HG03565 (cell line): Measurements from ENCODE around the gene C1QTNF2.
"Not testable (repeated sequence)": the region's sequence is repeated elsewhere in the genome, so short reads cannot be mapped to it uniquely, and the experiment has no call there.

Experiments
- ATAC-seq: cut with Tn5 transposase; IDR thresholded peaks from one replicate; pipeline ENCODE4 v1.9.1; 2021; ENCODE audit warnings: mild to moderate bottlenecking, moderate library complexity; ENCODE audit not compliant: unreplicated experiment

The C1QTNF2 gene

DNA sequence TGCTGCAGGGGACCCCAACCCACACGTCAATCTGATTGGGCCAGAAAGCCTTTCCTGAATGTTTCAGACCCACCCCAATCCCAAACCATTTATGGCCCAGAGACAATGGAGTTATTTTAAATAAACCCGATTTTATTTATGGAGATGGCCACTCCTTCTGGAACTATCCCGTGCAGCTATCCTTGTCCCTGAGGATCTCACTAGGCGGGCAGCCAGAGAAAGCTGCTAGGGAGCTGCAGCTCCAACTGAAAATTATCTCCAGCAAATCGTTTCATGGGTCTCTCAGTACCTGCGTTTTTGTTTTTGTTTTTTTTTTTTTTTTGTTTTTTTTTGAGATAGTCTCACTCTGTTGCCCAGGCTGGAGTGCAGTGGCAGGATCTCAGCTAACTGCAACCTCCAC is 23.0 kb downstream of the C1QTNF2 start:
- ATAC-seq, result no peak

DNA sequence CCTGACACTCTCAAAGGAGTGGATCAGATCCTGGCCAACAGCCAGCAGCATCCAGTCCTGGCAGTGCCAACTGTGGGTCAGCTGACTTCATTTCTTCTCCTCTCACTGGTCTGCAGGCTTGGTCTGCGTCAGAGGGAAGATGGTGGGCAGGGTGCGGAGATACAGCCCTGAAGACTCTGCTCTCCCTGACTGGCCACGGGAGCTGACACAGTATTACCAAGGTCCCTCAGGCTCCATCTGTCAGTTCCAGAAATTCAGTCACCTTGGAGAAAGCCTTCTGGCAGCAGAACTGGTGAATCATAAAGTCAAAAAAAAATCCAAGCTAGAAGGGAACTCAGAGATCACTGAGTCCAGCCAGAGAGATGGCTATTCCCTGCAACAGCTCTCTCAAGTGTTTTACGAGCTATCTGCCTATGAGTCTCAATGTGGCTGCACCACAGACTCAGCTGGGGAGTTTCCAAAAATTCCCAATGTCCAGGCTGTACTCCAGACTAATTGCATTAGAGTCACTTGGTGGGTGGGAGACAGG is 27.9 kb downstream of the C1QTNF2 start:
- no peak for ATAC-seq

DNA sequence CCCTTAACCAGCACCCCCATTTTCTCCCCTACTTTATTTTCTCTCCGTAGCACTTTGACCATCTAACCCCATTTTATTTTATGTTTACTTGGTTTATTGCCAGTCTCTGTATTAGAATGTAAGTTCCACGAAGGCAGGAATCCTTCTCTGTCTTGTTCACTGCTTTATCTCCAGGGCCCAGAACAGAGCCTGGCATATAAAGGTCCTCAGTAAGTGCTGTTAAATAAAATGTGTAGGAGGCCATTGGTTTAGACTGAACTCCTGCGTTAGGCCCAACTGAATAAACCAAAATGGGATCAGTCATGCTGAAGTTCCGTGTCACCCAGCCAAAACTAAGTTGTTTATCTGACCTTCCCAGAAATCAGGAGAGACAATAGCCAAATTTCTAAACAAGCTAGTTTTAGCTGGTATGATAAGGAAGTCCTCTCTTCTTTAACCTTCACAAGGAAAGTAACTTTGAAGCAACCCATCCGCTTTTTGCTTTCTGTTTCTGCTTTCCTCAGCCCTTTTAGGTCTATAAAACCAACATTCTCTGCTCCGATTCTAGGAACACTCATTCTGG is 29.0 kb downstream of the C1QTNF2 start:
- ATAC-seq, result no peak

DNA sequence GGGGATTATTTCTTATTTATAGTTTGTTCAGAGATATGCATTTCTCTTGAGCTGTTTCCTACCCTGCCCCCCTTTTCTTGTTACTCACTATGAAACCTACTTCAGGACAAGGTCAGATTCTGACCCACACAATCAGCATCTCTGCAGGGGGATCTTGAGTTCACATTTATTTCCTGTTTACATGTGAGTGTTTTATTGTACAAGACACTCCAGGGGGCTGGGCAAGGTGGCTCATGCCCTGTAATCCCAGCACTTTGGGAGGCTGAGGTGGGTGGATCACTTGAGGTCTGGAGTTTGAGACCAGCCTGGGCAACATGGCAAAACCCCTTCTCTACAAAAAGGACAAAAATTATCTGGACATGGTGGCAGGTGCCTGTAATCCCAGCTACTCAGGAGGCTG is 29.9 kb downstream of the C1QTNF2 start:
- not testable (repeated sequence) for ATAC-seq

DNA sequence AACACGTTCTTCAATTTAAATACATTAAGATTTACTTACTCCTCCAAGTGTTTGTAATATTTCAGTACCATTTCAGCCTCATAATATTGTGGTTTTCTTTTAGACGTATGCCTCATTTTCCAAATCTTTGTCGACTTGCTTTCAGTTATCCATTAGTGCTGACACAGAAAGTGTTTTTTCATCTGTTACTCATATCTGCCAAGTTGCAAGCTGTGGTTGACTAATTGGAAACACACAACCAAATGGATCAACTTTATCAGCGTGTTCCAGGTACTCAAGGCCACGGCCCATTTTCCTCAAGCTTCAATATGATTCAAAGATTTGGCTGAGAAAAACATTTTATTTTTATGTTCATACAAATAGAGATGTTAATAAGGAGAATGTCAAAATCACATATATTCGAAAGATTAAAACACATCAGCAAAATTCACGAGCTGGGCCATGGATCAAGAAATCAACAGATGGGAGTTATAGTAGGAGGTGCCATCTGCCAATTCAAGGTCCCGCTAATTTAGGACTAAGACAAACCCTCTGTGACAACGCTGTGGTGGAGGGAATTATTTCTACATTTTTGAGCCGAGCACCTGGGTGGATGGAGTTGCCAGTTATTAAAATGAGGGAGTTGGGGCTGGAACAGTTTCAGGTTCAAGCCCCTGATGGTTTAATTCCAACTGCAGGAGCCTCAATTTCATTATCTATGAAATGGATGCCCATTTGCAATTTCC is 30.9 kb downstream of the C1QTNF2 start:
- ATAC-seq, result no peak

DNA sequence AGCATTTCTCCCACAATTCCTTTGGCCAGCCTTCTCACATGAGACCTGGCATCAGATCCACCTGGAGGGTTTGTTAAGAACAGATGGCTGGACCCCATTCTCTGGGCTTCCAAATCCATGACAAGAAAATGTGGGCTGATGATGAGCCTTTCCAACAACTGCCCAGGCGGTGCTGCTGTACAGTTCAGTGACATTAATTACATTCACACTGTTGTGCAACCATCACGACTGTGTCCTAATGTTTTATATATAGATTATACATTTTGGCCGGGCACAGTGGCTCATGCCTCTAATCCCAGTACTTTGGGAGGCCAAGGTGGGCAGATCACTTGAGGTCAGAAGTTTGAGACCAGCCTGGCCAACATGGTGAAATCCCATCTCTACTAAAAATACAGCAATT is 35.7 kb downstream of the C1QTNF2 start:
- ATAC-seq, result not testable (repeated sequence)

DNA sequence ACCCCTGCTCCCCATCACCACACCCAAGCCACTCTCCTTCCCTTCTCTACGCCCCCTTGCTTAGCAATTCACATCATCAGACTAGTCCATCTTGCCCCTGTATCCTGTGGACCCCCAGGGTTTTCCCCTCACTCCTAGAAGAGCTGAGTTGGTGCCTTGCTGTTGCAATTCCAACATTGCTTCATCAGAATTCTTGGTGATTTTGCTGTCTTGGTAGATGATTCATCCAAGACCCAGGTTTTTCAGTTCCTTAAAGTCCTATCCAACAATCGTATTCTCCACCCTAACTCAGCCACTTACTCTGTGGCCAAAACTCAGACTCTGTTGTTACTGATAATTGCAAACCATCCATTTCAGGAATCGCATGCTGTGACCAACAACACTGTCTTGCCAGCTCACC is 36.7 kb downstream of the C1QTNF2 start:
- ATAC-seq, result no peak

DNA sequence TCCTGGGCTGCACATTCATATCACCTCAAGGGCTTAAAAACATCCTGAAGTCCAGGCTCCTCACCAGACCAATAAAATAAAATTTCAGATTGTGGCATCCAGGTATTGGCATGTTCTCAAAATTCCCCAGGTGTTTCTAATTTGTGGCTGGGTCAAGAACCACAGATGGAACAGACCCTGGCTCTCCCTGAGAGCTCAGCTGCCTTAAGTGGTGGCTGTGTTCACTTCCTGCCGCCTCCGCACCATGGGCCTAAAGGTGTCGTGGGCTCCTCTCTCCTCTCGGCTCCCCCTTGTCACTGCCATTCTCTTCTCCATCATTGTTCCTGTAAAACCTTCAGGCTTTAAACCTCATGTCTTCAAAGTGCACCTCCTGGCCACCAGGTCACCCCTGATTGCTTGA is 40.2 kb downstream of the C1QTNF2 start:
- no peak for ATAC-seq

DNA sequence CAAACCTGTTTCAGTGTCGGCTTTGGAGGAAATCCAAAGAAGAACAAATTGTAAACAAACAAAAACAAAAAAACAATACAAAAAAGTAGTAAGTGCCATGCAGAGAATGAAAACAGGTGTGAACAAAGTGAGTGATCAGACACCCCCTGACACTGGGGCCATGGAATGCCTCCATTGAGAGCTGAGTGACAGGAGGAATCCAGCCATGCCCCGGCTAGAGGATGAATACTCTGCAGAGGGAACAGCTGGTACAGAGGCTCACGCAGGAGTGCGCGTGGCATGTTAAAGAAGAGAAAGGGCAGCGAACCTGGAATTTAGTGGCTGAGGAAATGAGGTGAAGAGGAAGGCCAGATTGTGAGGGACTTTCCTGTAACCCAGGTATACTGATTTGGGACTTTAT is 42.6 kb downstream of the C1QTNF2 start:
- ATAC-seq, result no peak

DNA sequence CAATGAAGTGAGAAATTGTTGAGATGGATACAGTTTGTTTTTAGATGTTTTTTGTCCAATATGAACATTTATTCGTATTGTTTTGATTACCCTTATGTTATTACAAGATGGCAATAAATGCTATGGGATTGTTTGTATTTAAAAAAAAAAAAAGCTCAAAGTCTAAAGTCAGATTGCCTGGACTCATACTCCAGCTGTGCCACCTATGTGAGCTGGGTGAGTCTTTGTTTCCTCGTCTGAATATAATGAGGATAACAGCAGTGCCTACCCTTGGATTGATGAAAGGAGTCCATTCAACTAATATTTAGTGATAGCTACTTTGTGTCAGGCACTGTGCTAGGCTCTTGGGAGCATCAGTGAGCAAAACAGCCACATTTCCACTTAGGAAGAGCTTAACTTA is 43.4 kb downstream of the C1QTNF2 start:
- ATAC-seq, result no peak

DNA sequence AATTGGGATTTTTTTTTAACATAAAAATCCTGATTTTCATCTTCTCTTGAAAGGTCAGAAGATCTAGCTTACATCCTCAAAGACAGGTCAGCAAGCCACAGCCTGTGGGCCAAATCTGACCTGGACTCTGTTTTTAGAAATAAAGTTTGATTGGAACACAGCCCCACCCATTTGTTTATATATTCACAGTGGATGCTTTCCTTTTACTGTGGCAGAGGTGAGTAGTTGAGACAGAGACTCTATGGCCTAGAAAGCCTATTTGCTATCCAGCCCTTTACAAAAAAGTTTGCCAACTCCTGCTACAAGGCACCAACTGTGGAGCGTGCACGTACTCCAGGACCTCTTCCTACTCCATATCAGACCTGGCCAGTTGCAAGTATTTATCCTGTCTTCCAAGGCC is 44.7 kb downstream of the C1QTNF2 start:
- no peak for ATAC-seq

DNA sequence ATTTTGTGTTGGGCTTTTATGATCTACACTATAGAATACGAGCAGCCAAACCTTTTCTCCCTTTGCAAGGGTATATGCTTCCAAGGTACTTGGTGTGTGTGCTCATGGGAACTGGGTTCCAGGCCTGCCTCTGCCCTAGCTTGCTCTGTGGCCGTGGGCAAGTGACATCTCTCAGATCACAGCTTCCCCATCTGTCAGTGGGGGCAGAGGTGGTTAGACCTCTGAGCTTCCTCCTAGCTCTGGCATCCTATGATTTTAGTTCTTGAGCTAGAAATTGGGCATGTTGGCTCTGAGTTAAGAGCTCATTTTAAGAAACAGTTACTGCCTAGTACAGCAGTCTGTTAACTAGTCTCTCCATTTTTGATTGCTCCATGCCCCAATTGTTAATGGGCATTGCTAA is 45.5 kb downstream of the C1QTNF2 start:
- ATAC-seq, result no peak

DNA sequence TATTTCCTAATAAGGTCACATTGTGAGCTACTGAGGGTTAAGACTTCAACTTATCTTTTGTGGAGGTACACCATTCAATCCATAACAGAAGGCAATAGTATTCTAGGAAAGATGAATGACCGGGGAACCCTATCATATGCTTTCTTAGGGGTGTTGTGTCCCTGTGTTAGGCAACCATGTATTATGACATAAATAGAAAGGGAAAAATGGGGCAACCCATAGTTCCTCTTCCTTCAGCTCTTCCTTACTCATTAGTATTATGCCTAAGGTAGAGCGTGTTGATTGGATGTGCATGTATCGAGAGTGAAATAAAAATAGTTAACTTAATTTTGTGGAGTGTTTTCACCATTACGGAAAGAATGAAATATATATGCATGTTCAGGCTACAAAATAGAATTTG is 52.0 kb downstream of the C1QTNF2 start:
- no peak for ATAC-seq

DNA sequence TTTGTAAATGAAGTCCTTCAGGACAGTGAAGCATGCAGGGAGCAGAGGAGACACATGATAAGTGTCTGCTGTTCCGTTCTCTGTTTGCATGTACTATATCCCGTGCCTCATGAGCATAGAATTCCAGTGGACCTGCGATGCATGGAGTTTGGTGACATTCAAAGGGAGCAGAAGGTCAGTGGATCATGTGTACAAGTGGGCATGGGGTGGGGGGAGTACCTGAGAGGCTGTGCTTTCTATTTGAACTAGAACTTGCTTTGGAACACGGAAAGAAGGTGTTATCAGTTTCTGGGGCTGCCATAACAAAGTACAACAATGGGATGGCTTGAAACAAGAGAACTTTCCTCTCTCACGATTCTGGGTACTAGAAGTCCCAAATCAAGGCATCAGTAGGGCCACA is 53.0 kb downstream of the C1QTNF2 start:
- no peak for ATAC-seq

DNA sequence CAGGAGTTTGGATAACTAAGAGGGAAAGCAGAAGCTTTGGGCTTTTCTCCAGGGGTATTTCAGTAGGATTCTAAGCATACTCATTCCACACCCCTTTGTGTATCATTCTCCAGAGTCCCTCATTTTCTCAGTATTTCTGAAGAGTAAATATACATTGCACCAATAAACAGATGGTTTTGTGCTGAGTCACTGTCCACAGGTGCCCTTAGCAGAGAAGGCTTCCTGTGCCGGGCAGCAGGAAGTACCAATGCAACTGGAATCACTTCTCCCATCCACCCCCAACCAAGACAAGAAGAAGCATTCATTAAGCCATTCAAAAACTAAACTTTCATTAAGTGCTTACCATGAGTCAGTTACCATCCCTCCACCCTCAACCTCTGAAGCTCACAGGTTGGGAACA is 54.5 kb downstream of the C1QTNF2 start:
- no peak for ATAC-seq

DNA sequence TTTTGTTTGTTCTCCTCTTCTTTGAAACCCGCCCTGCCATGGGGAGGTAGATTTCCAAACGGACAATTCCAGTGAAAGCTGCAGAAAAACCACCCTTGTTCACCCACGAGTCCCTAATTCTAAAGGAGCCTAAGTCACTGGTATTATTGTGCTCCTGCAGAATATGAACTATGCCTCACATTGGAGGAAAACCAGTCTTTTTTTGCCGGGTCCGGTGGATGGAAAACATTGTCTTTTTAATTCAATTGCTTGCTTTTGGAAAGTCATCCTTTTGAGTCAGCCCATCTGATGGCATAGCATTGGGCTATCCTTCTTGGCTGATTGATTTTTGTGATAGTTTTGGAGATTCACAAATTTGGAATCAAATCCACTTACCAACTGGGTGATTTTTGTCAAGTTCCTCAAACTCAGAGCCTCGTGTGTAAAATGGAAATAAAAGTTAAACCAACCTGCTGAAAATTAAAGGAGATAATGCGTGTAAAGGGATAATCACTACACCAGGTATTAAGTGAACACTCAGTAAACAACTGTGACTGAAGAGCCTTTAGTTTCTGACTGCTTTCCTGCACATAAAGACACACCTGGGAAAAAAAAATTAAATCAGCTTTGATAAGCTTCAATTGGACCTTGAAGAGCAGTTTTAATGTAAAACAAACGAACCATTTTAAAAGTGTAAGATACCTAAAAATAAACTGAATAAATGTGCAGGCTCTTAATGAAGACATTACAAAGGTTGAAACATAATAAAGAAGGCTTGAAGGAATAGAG is 57.3 kb downstream of the C1QTNF2 start:
- ATAC-seq, result no peak

DNA sequence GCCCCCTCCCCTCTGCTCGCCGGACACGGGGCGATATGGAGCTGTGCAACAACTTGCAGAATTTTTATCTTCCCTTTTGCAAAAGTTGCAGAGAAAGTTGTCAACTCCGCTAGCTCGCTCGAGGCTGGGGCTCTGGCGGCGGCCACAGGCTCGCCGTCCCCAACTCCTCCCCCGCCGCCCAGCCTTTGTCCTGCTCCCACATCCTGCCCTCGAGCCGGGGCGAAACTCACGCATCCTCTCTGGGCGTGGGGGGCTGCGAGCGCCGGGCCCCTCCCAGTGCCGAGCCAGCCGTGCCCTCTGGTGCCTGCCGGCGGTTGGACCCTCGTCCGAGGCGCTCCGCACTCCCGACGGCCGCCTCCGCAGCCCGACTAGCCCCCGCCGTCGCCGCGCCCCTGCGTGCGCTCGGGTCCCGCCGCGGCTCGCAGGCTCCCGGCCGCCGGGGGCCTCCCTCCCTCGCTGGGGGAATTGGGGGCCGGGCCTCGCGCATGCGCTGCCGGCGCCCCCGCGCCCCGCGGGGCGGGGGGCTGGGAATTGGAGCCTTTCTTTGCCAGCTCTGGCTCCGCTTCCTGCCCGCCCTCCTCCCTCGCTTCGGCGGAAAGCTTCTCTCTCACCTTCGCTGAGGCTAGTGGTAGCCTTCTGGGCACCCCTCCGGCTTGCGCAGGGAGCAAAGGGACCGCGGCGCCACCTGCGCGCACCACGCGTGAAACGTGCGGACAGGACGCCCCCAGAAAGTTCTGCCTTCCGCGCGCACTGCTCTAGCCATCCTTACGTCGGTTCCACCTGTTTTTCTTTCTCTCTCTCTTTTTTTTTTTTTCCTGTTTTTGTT is 58.1 kb downstream of the C1QTNF2 start, which contains the start of gene CCNJL:
CCNJL (minus strand) TSS at position 431 of the 826 bp plus-strand sequence. CDS start 641 bp downstream, outside the sequence.
- no peak for ATAC-seq

DNA sequence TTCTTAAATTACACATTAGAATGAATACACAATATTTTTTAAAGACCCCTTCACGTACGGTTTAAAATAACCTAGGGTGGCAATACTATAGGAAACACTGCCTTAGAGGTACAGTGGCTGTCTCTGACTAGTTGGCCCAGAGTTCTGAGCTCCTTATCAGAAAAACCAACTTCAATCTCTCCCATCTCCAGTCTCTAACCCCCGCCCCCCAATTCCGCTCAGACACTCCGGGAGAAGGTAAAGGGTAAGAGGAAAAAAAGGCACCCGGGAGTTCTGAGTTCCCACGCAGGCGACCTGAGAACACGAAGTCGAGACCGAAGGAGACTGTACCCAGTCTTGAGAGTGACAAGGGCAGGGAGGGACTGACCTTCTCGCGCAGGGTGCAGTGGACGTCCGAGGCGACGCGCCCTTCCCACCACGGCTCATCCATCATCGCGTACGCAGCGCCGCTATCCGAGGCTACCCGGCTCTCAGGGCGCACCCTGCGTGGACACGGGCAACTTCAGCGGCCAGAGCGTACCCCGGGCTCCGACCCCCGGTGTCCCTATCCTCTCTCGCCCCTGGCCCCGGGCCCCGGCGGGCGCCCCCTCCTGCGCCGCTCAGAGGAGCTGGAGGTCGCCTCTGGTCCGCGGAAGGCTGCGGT is 58.8 kb downstream of the C1QTNF2 start:
- ATAC-seq, result no peak

DNA sequence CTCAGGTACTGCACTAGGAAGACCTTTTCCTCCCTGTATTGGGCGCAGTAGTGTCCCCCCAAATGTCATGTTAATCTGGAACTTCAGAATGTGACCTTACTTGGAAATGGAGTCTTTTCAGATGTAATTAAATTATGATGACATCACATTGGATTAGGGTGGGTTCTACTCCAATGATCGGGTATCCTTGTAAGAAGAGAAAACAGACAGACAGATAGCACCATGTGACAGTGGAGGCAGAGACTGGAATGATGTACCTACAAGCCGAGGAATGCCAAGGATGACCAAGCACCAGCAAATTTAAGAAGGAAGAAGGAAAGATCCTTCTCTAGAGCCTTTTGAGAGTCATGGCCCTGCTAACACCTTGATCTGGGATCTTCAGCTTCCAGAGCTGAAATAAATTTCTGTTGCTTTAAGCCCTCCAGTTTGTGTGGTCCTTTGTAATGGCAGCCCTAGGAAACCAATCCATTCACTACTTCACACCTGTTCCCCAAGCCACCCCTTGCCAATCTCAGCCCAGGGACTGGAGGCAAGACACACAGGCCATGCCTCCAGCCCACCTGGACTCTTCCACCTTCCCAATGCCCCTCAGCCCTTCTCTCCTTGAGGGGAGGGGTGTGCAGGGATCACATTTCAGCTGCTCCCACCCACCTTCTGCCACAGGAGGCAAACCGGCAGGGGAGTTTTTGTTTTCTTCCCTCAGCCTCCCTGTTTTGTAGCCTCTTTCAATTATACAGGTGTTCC is 59.7 kb downstream of the C1QTNF2 start:
- no peak for ATAC-seq

DNA sequence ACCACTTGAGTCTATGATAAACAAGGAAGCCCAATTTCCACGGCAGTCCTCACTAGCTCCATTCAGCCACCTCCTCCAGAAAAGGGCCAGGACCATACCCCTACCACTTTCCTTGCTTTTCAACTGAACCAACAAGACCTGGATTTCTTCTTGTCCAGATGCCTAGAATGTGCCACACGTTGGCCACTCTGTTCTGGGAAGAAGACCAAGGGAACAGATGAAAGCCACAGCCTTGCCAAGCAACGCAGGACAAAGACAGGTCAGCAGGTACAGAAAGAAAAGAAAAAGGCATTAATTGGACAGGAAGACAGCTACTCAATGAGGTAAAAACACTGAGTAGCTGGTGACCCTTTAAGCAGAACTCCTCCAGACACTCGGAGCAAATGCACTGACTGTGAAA is 60.3 kb downstream of the C1QTNF2 start:
- no peak for ATAC-seq
